IMR-90 (cell line): ENCODE data around the gene C20orf144. TPM values are rescaled to one million over a fixed set of nuclear protein-coding genes. Genes with fewer than 3 reads are reported as not detected.

ENCODE experiments used
- ATAC-seq: fragments of 200-7000 bp; cut with Tn5 transposase; 2 replicates; pipeline ENCODE4 v1.9.1; 2020; ENCODE audit warnings: low read depth, mild to moderate bottlenecking, moderate library complexity
- BruUV-seq: library from RNA; stranded (reverse); fragments of 400-500 nt; replicated peaks from 2 replicates; lab custom pipeline; 2021; lab: Mats Ljungman, UMichigan
- CTCF ChIA-PET: fragments of 300-600 bp; formaldehyde crosslinking; extraction: SDS; loops from one replicate; lab custom pipeline; 2021; ENCODE audit warnings: antibody characterized with exemption; lab: Yijun Ruan, JAX
- POLR2A ChIA-PET: fragments of 300-600 bp; sonication (Branson Sonifier 250); formaldehyde crosslinking; loops from one replicate; lab custom pipeline; 2022; ENCODE audit warnings: antibody characterized with exemption; ENCODE audit not compliant: unreplicated experiment; lab: Charles Lee
- DNase-seq: peaks from one replicate; pipeline ENCODE4 v3.0.0; 2013
- H2AFZ ChIP-seq: replicated peaks from 2 replicates; pipeline ENCODE3; 2013; ENCODE audit warnings: low read length, mild to moderate bottlenecking; ENCODE audit not compliant: poor library complexity
- H2AK5ac ChIP-seq: 2 replicates; pipeline ENCODE4 v1.6.1; 2013; ENCODE audit warnings: low read depth, low read length, inconsistent platforms
- H2AK9ac ChIP-seq: replicated peaks from 2 replicates; pipeline ENCODE3; 2013; ENCODE audit warnings: mild to moderate bottlenecking, low read depth, low read length, moderate library complexity; ENCODE audit not compliant: poor library complexity
- H2BK120ac ChIP-seq: 2 replicates; pipeline ENCODE4 v1.6.1; 2013; ENCODE audit warnings: low read depth, low read length, inconsistent platforms
- H2BK15ac ChIP-seq: 3 replicates; pipeline ENCODE4 v1.6.1; 2013; ENCODE audit warnings: low read depth, low read length, inconsistent platforms
- H2BK20ac ChIP-seq: 2 replicates; pipeline ENCODE4 v1.6.1; 2013; ENCODE audit warnings: low read depth, mild to moderate bottlenecking, inconsistent platforms, low read length, moderate library complexity
- H2BK5ac ChIP-seq: 2 replicates; pipeline ENCODE4 v1.6.1; 2013; ENCODE audit warnings: mild to moderate bottlenecking, low read depth, low read length, inconsistent platforms; ENCODE audit not compliant: poor library complexity, severe bottlenecking
- H3K14ac ChIP-seq: replicated peaks from 2 replicates; pipeline ENCODE4 v1.6.1; 2013; ENCODE audit warnings: low read depth, low read length, inconsistent platforms
- H3K18ac ChIP-seq: 2 replicates; pipeline ENCODE4 v1.6.1; 2013; ENCODE audit warnings: low read depth, low read length, control low read depth
- H3K23ac ChIP-seq: 2 replicates; pipeline ENCODE4 v1.6.1; 2013; ENCODE audit warnings: low read depth, low read length, inconsistent platforms
- H3K27ac ChIP-seq: 2 replicates; pipeline ENCODE4 v1.5.1; 2013; ENCODE audit warnings: mild to moderate bottlenecking, control low read depth, low read length; ENCODE audit not compliant: insufficient read depth
- H3K27me3 ChIP-seq: 2 replicates; pipeline ENCODE4 v1.6.1; 2013; ENCODE audit warnings: low read length; ENCODE audit not compliant: control insufficient read depth, insufficient read depth
- H3K36me3 ChIP-seq: 2 replicates; pipeline ENCODE4 v1.6.1; 2013; ENCODE audit warnings: low read length, mixed read lengths; ENCODE audit not compliant: control insufficient read depth, insufficient read depth
- H3K4ac ChIP-seq: 2 replicates; pipeline ENCODE4 v1.6.1; 2013; ENCODE audit warnings: low read depth, low read length, inconsistent platforms
- H3K4me1 ChIP-seq: 2 replicates; pipeline ENCODE4 v1.6.1; 2013; ENCODE audit warnings: low read length, mixed read lengths; ENCODE audit not compliant: control insufficient read depth, insufficient read depth
- H3K4me2 ChIP-seq: 2 replicates; pipeline ENCODE4 v1.6.1; 2013; ENCODE audit warnings: low read depth, mild to moderate bottlenecking, control low read depth, low read length, moderate library complexity
- H3K4me3 ChIP-seq: 2 replicates; pipeline ENCODE4 v1.5.1; 2013; ENCODE audit warnings: low read depth, mild to moderate bottlenecking, control low read depth, low read length, moderate library complexity; ENCODE audit not compliant: insufficient read depth
- H3K56ac ChIP-seq: 2 replicates; pipeline ENCODE4 v1.6.1; 2013; ENCODE audit warnings: low read length, inconsistent platforms; ENCODE audit not compliant: insufficient read depth; ENCODE audit errors: extremely low read depth
- H3K79me1 ChIP-seq, 2 experiments: 2 replicates each; pipeline ENCODE4 v1.6.1; 2013; ENCODE audit warnings: low read length in 2 of 2, inconsistent platforms in 1 of 2, low read depth in 1 of 2
- H3K9ac ChIP-seq: 2 replicates; pipeline ENCODE4 v1.6.1; 2013; ENCODE audit warnings: low read depth, low read length, control low read depth
- H3K9me1 ChIP-seq: 2 replicates; pipeline ENCODE4 v1.6.1; 2013; ENCODE audit warnings: low read length, inconsistent platforms; ENCODE audit not compliant: insufficient read depth
- H3K9me3 ChIP-seq: 2 replicates; pipeline ENCODE4 v1.6.1; 2013; ENCODE audit warnings: low read length; ENCODE audit not compliant: control insufficient read depth, insufficient read depth
- H4K20me1 ChIP-seq: 2 replicates; pipeline ENCODE4 v1.6.1; 2013; ENCODE audit warnings: low read length, inconsistent platforms; ENCODE audit not compliant: insufficient read depth
- H4K5ac ChIP-seq: 2 replicates; pipeline ENCODE4 v1.6.1; 2013; ENCODE audit warnings: mild to moderate bottlenecking, low read depth, low read length, control low read depth
- H4K8ac ChIP-seq, 2 experiments: 2 replicates each; pipeline ENCODE4 v1.6.1; 2013; ENCODE audit warnings: low read depth in 2 of 2, low read length in 2 of 2, control low read depth in 1 of 2, inconsistent platforms in 1 of 2
- H4K91ac ChIP-seq: 2 replicates; pipeline ENCODE4 v1.6.1; 2013; ENCODE audit warnings: low read depth, low read length, inconsistent platforms; ENCODE audit not compliant: insufficient read depth
- BHLHE40 ChIP-seq: fragments of 150-350 bp; IDR thresholded peaks from 2 replicates; pipeline ENCODE4 v1.6.1; 2016; ENCODE audit warnings: mild to moderate bottlenecking, low read depth, low read length
- CEBPB ChIP-seq: IDR thresholded peaks from 2 replicates; pipeline ENCODE4 v1.6.1; 2012; ENCODE audit warnings: low read depth, low read length, improper control_type of control experiment
- CTCF ChIP-seq: conservative IDR thresholded peaks from 2 replicates; pipeline ENCODE4 v1.5.1; 2012; ENCODE audit warnings: mild to moderate bottlenecking, low read depth, low read length, improper control_type of control experiment
- ELK1 ChIP-seq: fragments of 150-350 bp; IDR thresholded peaks from 2 replicates; pipeline ENCODE4 v1.6.1; 2016; ENCODE audit warnings: low read depth, mild to moderate bottlenecking, low read length, moderate library complexity, borderline replicate concordance
- FOS ChIP-seq: fragments of 150-350 bp; IDR thresholded peaks from 2 replicates; pipeline ENCODE4 v1.6.1; 2016; ENCODE audit warnings: low read depth, low read length
- MAFK ChIP-seq: IDR thresholded peaks from 2 replicates; pipeline ENCODE4 v1.6.1; 2012; ENCODE audit warnings: low read depth, low read length, improper control_type of control experiment
- MAZ ChIP-seq: IDR thresholded peaks from 2 replicates; pipeline ENCODE4 v1.6.1; 2012; ENCODE audit warnings: low read depth, mild to moderate bottlenecking, low read length, improper control_type of control experiment, moderate library complexity, borderline replicate concordance
- MXI1 ChIP-seq: IDR thresholded peaks from 2 replicates; pipeline ENCODE4 v1.6.1; 2012; ENCODE audit warnings: low read depth, mild to moderate bottlenecking, low read length, moderate library complexity, borderline replicate concordance
- POLR2A ChIP-seq: IDR thresholded peaks from 2 replicates; pipeline ENCODE4 v1.6.1; 2012; ENCODE audit warnings: mild to moderate bottlenecking, low read depth, low read length
- RAD21 ChIP-seq: IDR thresholded peaks from 2 replicates; pipeline ENCODE4 v1.6.1; 2012; ENCODE audit warnings: low read length, improper control_type of control experiment
- RCOR1 ChIP-seq: IDR thresholded peaks from 2 replicates; pipeline ENCODE4 v1.6.1; 2012; ENCODE audit warnings: mild to moderate bottlenecking, low read length, improper control_type of control experiment; ENCODE audit not compliant: insufficient replicate concordance
- RFX5 ChIP-seq: IDR thresholded peaks from 2 replicates; pipeline ENCODE4 v1.8.0; 2012; ENCODE audit warnings: low read depth, mild to moderate bottlenecking, low read length, moderate library complexity
- SMC3 ChIP-seq: fragments of 150-350 bp; IDR thresholded peaks from 2 replicates; pipeline ENCODE4 v1.6.1; 2016; ENCODE audit warnings: low read depth, mild to moderate bottlenecking, antibody characterized with exemption, low read length, moderate library complexity
- USF2 ChIP-seq: fragments of 150-350 bp; IDR thresholded peaks from 2 replicates; pipeline ENCODE4 v1.6.1; 2017; ENCODE audit warnings: mild to moderate bottlenecking, antibody characterized with exemption, low read length, low read depth
- WGBS, 2 experiments: methylation state at CpG; one replicate each; pipeline versions ENCODE4 v1.1.5 to v1.1.7; 2013; ENCODE audit warnings: missing lambda C conversion rate in 2 of 2; ENCODE audit not compliant: insufficient read length in 1 of 2; ENCODE audit errors: extremely low coverage in 2 of 2; 5-methylcytosine and 5-hydroxymethylcytosine counted together
- dilution Hi-C: fragments of 300-500 bp; cut with HindIII; formaldehyde crosslinking; loops from one replicate; pipeline ENCODE4 v1.14.3; 2018; ENCODE audit warnings: low sequenced_read_pairs; ENCODE audit not compliant: unreplicated experiment
- in situ Hi-C: fragments of 300-500 bp; cut with MboI; formaldehyde crosslinking; loops from 3 replicates; pipeline ENCODE4 v1.14.3; 2019; ENCODE audit warnings: low sequenced_read_pairs, inconsistent platforms, mixed read lengths
- intact Hi-C: fragments of 100-400 bp; cut with micrococcal nuclease; formaldehyde crosslinking; loops from 2 replicates; pipeline ENCODE4 v1.10.0; 2022
- polyA plus RNA-seq, 3 experiments: library from polyadenylated mRNA; depleted of rRNA; stranded (reverse); fragments of >200 nt; gene quantifications; 2 replicates each; pipeline ENCODE4 v1.2.3, GENCODE V29; 2012; ENCODE audit warnings: low replicate concordance in 1 of 3
- total RNA-seq: library from RNA; depleted of rRNA; stranded (reverse); fragments of >200 nt; gene quantifications from 2 replicates; pipeline ENCODE4 v1.2.3, GENCODE V29; 2012

Gene C20orf144
- total and polyA plus RNA-seq, 2 of the 4 experiments (the other 2 are of a cell fraction): under 0.01 to 0.19 TPM

DNA sequence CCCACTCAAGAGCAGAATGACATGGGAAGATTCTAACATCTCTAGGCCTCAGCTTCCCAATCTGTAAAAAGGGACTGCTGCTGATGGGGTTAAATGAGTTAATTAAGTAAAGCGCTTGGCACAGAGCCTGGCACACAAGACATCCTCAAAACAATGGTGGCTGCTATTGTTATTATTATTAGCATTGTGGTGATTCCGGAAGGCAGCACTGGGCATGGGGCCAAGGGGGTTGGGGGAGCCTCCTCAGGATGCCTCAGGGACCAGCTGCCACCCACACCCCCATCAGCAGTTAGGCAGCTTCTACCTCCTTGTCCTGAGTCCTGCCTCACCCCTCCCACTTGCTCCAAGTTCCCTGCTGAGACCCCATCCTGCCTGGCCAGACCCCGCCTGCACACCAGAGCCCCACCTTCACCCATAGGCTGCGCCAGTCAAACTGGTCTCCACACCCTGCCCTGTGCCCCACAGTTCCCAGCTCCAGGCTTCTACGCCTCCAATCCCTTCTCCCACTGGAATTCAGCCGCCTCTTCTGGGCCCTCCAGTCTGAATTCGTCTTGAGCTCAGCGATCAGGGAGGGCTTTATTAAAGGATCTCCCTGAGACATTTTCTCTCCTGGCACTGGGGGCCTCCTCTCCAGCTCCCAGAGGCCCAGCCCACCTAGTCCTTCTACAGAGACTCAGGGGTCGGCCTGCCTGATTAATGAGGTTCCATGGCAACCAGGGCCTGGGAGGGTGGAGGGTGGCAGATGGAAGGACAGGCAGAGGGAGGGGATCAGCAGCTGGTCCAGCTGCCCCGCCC lies 22.6 kb downstream of the C20orf144 start:
- Histone ChIP-seq H3K14ac (no peak overlapping the region), H2AK9ac (peak overlapping the region; percentile 31), H3K4me1 (peaks cover 11% of the 10 kb centered on the region), H3K27me3 (no peaks in the 10 kb centered on the region), H3K9me1 (peaks cover 22% of the 10 kb centered on the region; the same call in 1 of the 2 replicates), H3K36me3 (no peaks in the 10 kb centered on the region), H4K20me1 (peaks cover 24% of the 10 kb centered on the region), H3K56ac (no peak overlapping the region), H3K9me3 (no peaks in the 10 kb centered on the region), H3K18ac (no peak overlapping the region), H4K5ac (no peak overlapping the region), H3K23ac (no peak overlapping the region), H2BK20ac (no peak overlapping the region), H4K91ac (no peak overlapping the region), H2BK5ac (no peak overlapping the region), H3K79me1 (peaks cover 7 to 48% of the 10 kb centered on the region in 2 experiments; a peak in 2 of 4 replicates), H3K4me3 (no peak overlapping the region), H4K8ac (peak overlapping the region in 1 of 2 experiments; percentile 27; a peak in 1 of 4 replicates), H2BK15ac (no peak overlapping the region), H2AK5ac (no peak overlapping the region), H3K4me2 (peak overlapping the region; percentile 23; the same call in 1 of the 2 replicates), H3K27ac (no peak overlapping the region; the same call in 1 of the 2 replicates), H3K9ac (peak overlapping the region; percentile 81; the same call in 1 of the 2 replicates), H3K4ac (no peak overlapping the region; the same call in 1 of the 2 replicates), H2AFZ (peak overlapping the region; percentile 88), H2BK120ac (no peak overlapping the region)
- ATAC-seq: no peak
- intact Hi-C loops (loop anchor here (1.0 kb wide), 1 partner anchor 36 kb away; the partner anchor contains the start of gene PXMP4), in situ Hi-C loops (no loop called here), dilution Hi-C loops (no loop called here)
- ChIA-PET POLR2A (no interaction called here), CTCF (interaction anchor here (0.6 kb wide), 1 partner anchor 395 kb away, joined by 3 read pairs; no protein-coding TSS in a partner anchor)
- no TSS peak for BruUV-seq
- WGBS, 2 experiments: 40% methylated on average over 3 of the region's 10 CpGs; no CpG with 5 or more reads in 1 of the 2 experiments
- DNase-seq: no peak
- no peak for TF ChIP-seq SMC3
- TF ChIP-seq CEBPB: no peak
- TF ChIP-seq MAFK: no peak
- no peak for TF ChIP-seq CTCF
- TF ChIP-seq POLR2A: no peak
- TF ChIP-seq ELK1: no peak
- TF ChIP-seq USF2: no peak
- no peak for TF ChIP-seq RCOR1
- no peak for TF ChIP-seq RAD21
- TF ChIP-seq MAZ: no peak
- no peak for TF ChIP-seq FOS
- TF ChIP-seq RFX5: no peak
- TF ChIP-seq BHLHE40: no peak
- TF ChIP-seq MXI1: no peak
